GM21515 (cell line): Measurements from ENCODE around the gene LRRN1.
"Not testable (repeated sequence)": the region's sequence is repeated elsewhere in the genome, so short reads cannot be mapped to it uniquely, and the experiment has no call there.

Experiments used
- ATAC-seq: cut with Tn5 transposase; IDR thresholded peaks from one replicate; pipeline ENCODE4 v1.9.1; 2021; ENCODE audit not compliant: unreplicated experiment

The LRRN1 gene

GRCh38 chr3:3806856-3807255 is 7.6 kb downstream of the LRRN1 start:
- no peak for ATAC-seq

GRCh38 chr3:3813013-3813412 is 13.8 kb downstream of the LRRN1 start:
- no peak for ATAC-seq

- ATAC-seq = no peak
These were observed 16.0 kb downstream of the LRRN1 start for GRCh38 chr3:3815206-3815605.

GRCh38 chr3:3816034-3816433 is 16.8 kb downstream of the LRRN1 start:
- ATAC-seq = no peak

GRCh38 chr3:3817865-3818264 is 18.6 kb downstream of the LRRN1 start:
- ATAC-seq = no peak

GRCh38 chr3:3821777-3822176 is 22.5 kb downstream of the LRRN1 start:
- no peak for ATAC-seq

- no peak for ATAC-seq
These were observed 25.8 kb downstream of the LRRN1 start for GRCh38 chr3:3825035-3825434.

- ATAC-seq = no peak
These were observed 27.3 kb downstream of the LRRN1 start for GRCh38 chr3:3826521-3826920.

- ATAC-seq = no peak
These were observed 27.9 kb downstream of the LRRN1 start for GRCh38 chr3:3827111-3827510.

- not testable (repeated sequence) for ATAC-seq
These were observed 29.2 kb downstream of the LRRN1 start for GRCh38 chr3:3828417-3828816.

- ATAC-seq = no peak
These were observed 37.6 kb downstream of the LRRN1 start for GRCh38 chr3:3836845-3837244.

- no peak for ATAC-seq
These were observed 43.1 kb downstream of the LRRN1 start for GRCh38 chr3:3842356-3842755.

GRCh38 chr3:3847994-3848922 is 49.0 kb downstream of the LRRN1 start:
- ATAC-seq = no peak

GRCh38 chr3:3848923-3849275 is 49.7 kb downstream of the LRRN1 start:
- no peak for ATAC-seq

GRCh38 chr3:3851621-3852323 is 52.5 kb downstream of the LRRN1 start:
- peak; percentile 97 for ATAC-seq

- no peak for ATAC-seq
These were observed 54.3 kb downstream of the LRRN1 start for GRCh38 chr3:3853544-3853943.

GRCh38 chr3:3855056-3855455 is 55.8 kb downstream of the LRRN1 start:
- ATAC-seq = no peak

GRCh38 chr3:3860235-3860634 is 61.0 kb downstream of the LRRN1 start:
- ATAC-seq = no peak

GRCh38 chr3:3862534-3862933 is 63.3 kb downstream of the LRRN1 start:
- no peak for ATAC-seq

- no peak for ATAC-seq
These were observed 76.3 kb downstream of the LRRN1 start for GRCh38 chr3:3875491-3875890.

- ATAC-seq = no peak
These were observed 81.8 kb downstream of the LRRN1 start for GRCh38 chr3:3881050-3881449.

- not testable (repeated sequence) for ATAC-seq
These were observed 88.1 kb downstream of the LRRN1 start for GRCh38 chr3:3887311-3887710.
